ENCODE results near the gene OSBPL7.

DNA sequence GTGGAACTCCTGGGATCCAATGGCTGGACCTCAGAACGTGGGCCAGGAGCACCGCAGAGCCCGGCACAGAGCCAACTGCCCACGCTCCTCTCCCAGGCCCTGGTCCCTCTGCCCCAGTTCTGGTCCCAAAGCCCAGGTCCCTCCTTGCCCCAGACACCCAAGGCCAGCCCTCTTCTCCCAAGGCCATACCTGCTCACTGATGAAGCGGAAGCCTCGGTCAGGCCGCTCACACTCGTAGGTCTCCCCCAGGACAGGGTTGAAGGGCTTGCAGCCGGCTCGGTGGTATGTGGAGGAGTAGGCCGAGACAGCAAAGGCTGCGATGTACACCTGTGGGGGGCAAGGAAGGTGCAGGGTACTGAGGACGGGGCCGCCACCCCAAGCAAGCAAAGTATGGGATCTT lies 8.5 kb downstream of the OSBPL7 start:
- TF ChIP-seq POLR2A (IDR thresholded peaks at IDR 0.05) (no peak), CTCF (IDR thresholded peaks at IDR 0.05) (no peak)
